ENCODE data around the gene EIF5A.

Gene EIF5A

GRCh38 chr17:7262192-7262934 lies 45.1 kb upstream of the EIF5A start, which contains the start of gene CLDN7:
CLDN7 (minus strand) TSS chr17:7262478; CDS start chr17:7262043, 435 bp downstream.
- peak within 1 kb of the TSS; percentile 47 for H3K4me3 ChIP-seq (ENCODE audit: low read length)
- no peak for TF ChIP-seq CTCF (conservative IDR thresholded peaks at IDR 0.05; ENCODE audit: low read length)
- no peak for DNase-seq (ENCODE audit: low read depth)

GRCh38 chr17:7262935-7263800 lies 44.3 kb upstream of the EIF5A start:
- no peak for TF ChIP-seq CTCF (conservative IDR thresholded peaks at IDR 0.05; ENCODE audit: low read length)
- DNase-seq (ENCODE audit: low read depth): no peak
- no peak overlapping the region for H3K4me3 ChIP-seq (ENCODE audit: low read length)

- DNase-seq (ENCODE audit: low read depth): no peak
- TF ChIP-seq CTCF (conservative IDR thresholded peaks at IDR 0.05; ENCODE audit: low read length): no peak
- no peak overlapping the region for H3K4me3 ChIP-seq (ENCODE audit: low read length)
These were observed 43.7 kb upstream of the EIF5A start for GRCh38 chr17:7263801-7264078.

GRCh38 chr17:7266784-7267183 lies 40.6 kb upstream of the EIF5A start:
- no peak overlapping the region for H3K4me3 ChIP-seq (ENCODE audit: low read length)
- no peak for TF ChIP-seq CTCF (conservative IDR thresholded peaks at IDR 0.05; ENCODE audit: low read length)
- DNase-seq (ENCODE audit: low read depth): no peak

GRCh38 chr17:7279448-7279847 lies 28.0 kb upstream of the EIF5A start:
- DNase-seq (ENCODE audit: low read depth): no peak
- no peak for TF ChIP-seq CTCF (conservative IDR thresholded peaks at IDR 0.05; ENCODE audit: low read length)

GRCh38 chr17:7280519-7281073 lies 26.8 kb upstream of the EIF5A start:
- H3K4me3 ChIP-seq (ENCODE audit: low read length): peak overlapping the region; percentile 58
- DNase-seq (ENCODE audit: low read depth): peak; percentile 68
- TF ChIP-seq CTCF (conservative IDR thresholded peaks at IDR 0.05; ENCODE audit: low read length): peak; percentile 86

More at GRCh38 chr17:7279448-7279847, 28.0 kb upstream of the EIF5A start:
- no peak overlapping the region for H3K4me3 ChIP-seq (ENCODE audit: low read length)

All from AG10803 (cell line).